ENCODE results near the gene PLVAP.

DNA sequence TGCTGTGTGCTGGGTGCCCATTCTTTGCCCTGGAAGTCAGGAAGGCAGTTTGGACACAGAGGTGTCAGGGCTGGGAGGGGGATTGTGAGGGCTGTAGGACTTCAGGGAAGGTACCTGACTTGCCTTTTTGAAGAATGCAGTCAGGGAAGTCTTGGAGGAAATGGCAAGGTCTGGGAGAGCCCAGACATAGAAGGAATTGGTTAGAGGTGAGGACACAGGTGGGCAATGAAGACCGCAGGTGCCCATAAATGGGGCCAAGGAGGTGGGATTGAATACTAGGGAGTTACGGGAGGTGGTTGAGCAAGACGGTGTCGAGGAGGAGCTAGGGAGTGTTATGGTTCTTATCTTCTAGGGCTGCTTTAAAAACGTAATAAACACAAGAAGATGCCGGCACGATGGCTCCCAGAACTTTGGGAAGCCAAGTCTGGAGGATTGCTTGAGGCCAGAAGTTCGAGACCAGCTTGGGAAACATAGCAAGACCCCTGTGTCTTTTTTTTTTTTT is 69.2 kb downstream of the PLVAP start:
- TF ChIP-seq POLR2AphosphoS5 (IDR thresholded peaks at IDR 0.05; ENCODE audit: low read depth, low read length) (no peak), FOXP2 (optimal IDR thresholded peaks at IDR 0.05; ENCODE audit: borderline replicate concordance, extremely low read depth, extremely low read length, insufficient read depth) (no peak)
